RWPE2 (cell line): ENCODE data around the gene STK35.
A peak's percentile ranks its signal among the peaks of the same experiment; 100 is the strongest.
"Not testable (repeated sequence)": the region's sequence is repeated elsewhere in the genome, so short reads cannot be mapped to it uniquely, and the experiment has no call there.

Experiments used
- ATAC-seq: fragments of 200-7000 bp; cut with Tn5 transposase; 3 replicates; pipeline ENCODE4 v1.9.1; 2021; ENCODE audit warnings: low read depth
- DNase-seq: peaks from one replicate; pipeline ENCODE4 v3.0.0-alpha.2; 2020; ENCODE audit warnings: low spot score
- H3K27ac ChIP-seq: fragments of 450-650 bp; 2 replicates; pipeline ENCODE4 v1.5.1; 2017; ENCODE audit warnings: mild to moderate bottlenecking; ENCODE audit not compliant: poor library complexity, severe bottlenecking
- H3K27me3 ChIP-seq: fragments of 250-450 bp; sonication (Bioruptor Pico); 2 replicates; pipeline ENCODE4 v1.5.1; 2021; ENCODE audit warnings: mild to moderate bottlenecking, moderate library complexity; ENCODE audit not compliant: insufficient read depth, poor library complexity, severe bottlenecking
- H3K36me3 ChIP-seq: fragments of 250-450 bp; sonication (Bioruptor Pico); 2 replicates; pipeline ENCODE4 v1.5.1; 2020; ENCODE audit warnings: low read depth, mild to moderate bottlenecking, moderate library complexity
- H3K4me1 ChIP-seq: fragments of 250-450 bp; sonication (Bioruptor Pico); 2 replicates; pipeline ENCODE4 v1.5.1; 2021; ENCODE audit warnings: mild to moderate bottlenecking, moderate library complexity; ENCODE audit not compliant: insufficient read depth, poor library complexity, severe bottlenecking
- H3K4me3 ChIP-seq: fragments of 250-450 bp; sonication (Bioruptor Pico); 2 replicates; pipeline ENCODE4 v1.5.1; 2021; ENCODE audit warnings: mild to moderate bottlenecking, moderate library complexity; ENCODE audit not compliant: severe bottlenecking
- H3K9me3 ChIP-seq: fragments of 250-450 bp; sonication (Bioruptor Pico); 2 replicates; pipeline ENCODE4 v1.5.1; 2021; ENCODE audit warnings: mild to moderate bottlenecking, moderate library complexity; ENCODE audit not compliant: severe bottlenecking
- TF ChIP-seq, protein P1 (sequence below): fragments of 450-650 bp; IDR thresholded peaks from one replicate; pipeline ENCODE4 v1.5.1; 2017; ENCODE audit warnings: mild to moderate bottlenecking, moderate library complexity; ENCODE audit not compliant: poor library complexity, severe bottlenecking

Gene STK35

DNA sequence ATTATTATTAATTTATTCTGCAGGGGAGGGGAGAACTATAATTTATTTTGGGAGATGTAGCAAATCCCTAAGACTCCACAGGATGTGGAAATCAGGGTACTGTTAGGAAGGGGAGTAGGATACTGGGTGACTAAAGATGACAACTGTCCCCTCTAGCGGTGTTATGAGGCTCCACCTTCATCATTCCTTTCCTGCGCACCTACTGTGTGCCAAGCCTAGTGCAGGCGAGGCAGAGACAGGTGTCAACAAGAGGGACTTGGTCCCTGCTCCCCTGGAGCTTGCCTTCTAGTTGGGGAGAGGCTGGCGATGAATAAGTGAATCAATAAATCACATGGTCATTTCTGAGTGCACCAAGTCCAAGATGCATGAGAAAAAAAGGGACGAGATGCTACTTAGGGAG lies 65.5 kb downstream of the STK35 start:
- Histone ChIP-seq H3K4me3 (no peak overlapping the region), H3K27me3 (peaks cover 5% of the 10 kb centered on the region), H3K4me1 (no peaks in the 10 kb centered on the region), H3K36me3 (no peaks in the 10 kb centered on the region), H3K9me3 (no peaks in the 10 kb centered on the region), H3K27ac (no peak overlapping the region)
- TF ChIP-seq, protein P1, sequence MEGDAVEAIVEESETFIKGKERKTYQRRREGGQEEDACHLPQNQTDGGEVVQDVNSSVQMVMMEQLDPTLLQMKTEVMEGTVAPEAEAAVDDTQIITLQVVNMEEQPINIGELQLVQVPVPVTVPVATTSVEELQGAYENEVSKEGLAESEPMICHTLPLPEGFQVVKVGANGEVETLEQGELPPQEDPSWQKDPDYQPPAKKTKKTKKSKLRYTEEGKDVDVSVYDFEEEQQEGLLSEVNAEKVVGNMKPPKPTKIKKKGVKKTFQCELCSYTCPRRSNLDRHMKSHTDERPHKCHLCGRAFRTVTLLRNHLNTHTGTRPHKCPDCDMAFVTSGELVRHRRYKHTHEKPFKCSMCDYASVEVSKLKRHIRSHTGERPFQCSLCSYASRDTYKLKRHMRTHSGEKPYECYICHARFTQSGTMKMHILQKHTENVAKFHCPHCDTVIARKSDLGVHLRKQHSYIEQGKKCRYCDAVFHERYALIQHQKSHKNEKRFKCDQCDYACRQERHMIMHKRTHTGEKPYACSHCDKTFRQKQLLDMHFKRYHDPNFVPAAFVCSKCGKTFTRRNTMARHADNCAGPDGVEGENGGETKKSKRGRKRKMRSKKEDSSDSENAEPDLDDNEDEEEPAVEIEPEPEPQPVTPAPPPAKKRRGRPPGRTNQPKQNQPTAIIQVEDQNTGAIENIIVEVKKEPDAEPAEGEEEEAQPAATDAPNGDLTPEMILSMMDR: no peak
- DNase-seq (no peak), ATAC-seq (no peak)

- no peaks in the 10 kb centered on the region for H3K9me3 ChIP-seq
- TF ChIP-seq, protein P1: no peak
- H3K4me3 ChIP-seq: no peak overlapping the region
- ATAC-seq (no peak), DNase-seq (no peak)
- peaks cover 6% of the 10 kb centered on the region for H3K27me3 ChIP-seq
- H3K27ac ChIP-seq: no peak overlapping the region
- H3K36me3 ChIP-seq: no peaks in the 10 kb centered on the region
- no peaks in the 10 kb centered on the region for H3K4me1 ChIP-seq
Observed at GRCh38 chr20:2168946-2169345, 67.3 kb downstream of the STK35 start.

DNA sequence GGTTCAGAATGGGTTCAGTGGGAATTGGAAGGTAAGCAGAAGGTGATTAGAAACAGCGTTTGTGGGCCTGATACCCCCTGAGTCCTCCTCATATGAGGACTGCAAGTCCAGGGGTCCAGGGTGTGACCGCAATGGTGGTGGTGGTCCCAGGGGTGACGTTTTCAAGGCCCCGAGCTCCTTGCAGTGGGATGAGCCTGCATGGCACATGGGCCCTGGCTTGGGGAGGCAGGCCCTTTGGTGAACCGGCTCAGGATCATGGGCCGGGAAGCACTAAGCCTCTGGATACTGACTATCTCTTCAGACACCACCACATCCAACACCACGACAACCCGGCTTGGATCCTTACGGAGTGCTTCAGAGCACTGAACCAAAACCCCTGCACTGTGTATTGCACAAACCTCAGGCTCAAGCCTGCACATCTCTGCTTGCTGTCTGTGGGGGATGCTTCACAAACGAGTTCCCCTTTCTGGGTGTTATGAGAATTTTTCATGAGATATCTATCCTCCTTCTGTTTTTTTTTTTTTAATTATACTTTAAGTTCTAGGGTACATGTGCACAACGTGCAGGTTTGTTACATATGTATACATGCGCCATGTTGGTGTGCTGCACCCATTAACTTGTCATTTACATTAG lies 67.9 kb downstream of the STK35 start:
- DNase-seq (no peak), ATAC-seq (no peak)
- no peaks in the 10 kb centered on the region for H3K9me3 ChIP-seq
- H3K27me3 ChIP-seq: peaks cover 6% of the 10 kb centered on the region
- TF ChIP-seq, protein P1: no peak
- no peak overlapping the region for H3K4me3 ChIP-seq
- no peaks in the 10 kb centered on the region for H3K4me1 ChIP-seq
- H3K27ac ChIP-seq: no peak overlapping the region
- no peaks in the 10 kb centered on the region for H3K36me3 ChIP-seq

GRCh38 chr20:2170404-2170803 lies 68.8 kb downstream of the STK35 start:
- no peaks in the 10 kb centered on the region for H3K36me3 ChIP-seq
- H3K9me3 ChIP-seq: no peaks in the 10 kb centered on the region
- DNase-seq (no peak), ATAC-seq (peak; percentile 9; the same call in 1 of the 3 replicates)
- H3K4me3 ChIP-seq: no peak overlapping the region
- TF ChIP-seq, protein P1: no peak
- H3K27me3 ChIP-seq: peaks cover 6% of the 10 kb centered on the region
- no peak overlapping the region for H3K27ac ChIP-seq
- no peaks in the 10 kb centered on the region for H3K4me1 ChIP-seq

- Histone ChIP-seq H3K4me3 (no peak overlapping the region), H3K4me1 (no peaks in the 10 kb centered on the region), H3K27me3 (peaks cover 6% of the 10 kb centered on the region), H3K9me3 (no peaks in the 10 kb centered on the region), H3K27ac (no peak overlapping the region), H3K36me3 (no peaks in the 10 kb centered on the region)
- no peak for DNase-seq
- TF ChIP-seq, protein P1: no peak
- ATAC-seq: no peak
Observed at GRCh38 chr20:2171266-2171790, 69.7 kb downstream of the STK35 start.

DNA sequence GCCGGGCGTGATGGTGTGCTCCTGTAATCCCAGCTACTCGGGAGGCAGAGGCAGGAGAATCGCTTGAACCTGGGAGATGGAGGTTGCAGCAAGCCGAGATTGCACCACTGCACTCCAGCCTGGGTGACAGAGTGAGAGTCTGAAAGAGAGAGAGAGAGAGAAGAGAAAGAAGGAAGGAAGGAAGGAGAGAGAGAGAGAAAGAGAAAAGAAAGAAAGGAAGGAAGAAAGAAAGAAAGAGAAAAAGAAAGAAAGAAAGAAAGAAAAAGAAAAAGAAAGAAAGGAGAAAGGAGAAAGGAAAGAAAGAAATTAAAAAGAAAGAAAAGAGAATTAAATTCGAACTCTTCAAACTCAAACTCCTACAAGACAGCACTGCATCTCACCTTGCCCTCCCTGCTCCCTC lies 70.2 kb downstream of the STK35 start:
- not testable (repeated sequence) for H3K4me1 ChIP-seq, H3K36me3 ChIP-seq, H3K27ac ChIP-seq, H3K27me3 ChIP-seq, DNase-seq, ATAC-seq, H3K9me3 ChIP-seq, H3K4me3 ChIP-seq
